ENCODE results near the gene RPP40.

DNA sequence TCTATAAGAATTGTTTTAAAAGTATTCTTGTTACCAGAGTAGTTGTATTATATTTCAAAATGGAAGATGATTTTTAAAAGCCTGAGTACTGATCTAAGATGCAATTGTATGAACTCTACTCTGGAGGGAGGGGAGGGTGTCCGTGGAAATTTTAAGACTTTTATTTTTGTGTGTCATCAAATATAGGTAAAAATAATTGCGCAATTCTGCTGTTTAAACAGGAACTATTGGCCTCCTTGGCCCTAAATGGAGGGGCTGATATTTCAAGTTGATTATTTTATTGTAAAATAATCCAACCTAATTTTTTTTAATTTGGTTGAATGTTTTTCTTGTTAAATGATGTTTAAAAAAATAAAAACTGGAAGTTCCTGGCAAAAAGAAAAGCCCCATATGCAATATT lies 38.1 kb upstream of the RPP40 start:
- TF ChIP-seq, protein P1, sequence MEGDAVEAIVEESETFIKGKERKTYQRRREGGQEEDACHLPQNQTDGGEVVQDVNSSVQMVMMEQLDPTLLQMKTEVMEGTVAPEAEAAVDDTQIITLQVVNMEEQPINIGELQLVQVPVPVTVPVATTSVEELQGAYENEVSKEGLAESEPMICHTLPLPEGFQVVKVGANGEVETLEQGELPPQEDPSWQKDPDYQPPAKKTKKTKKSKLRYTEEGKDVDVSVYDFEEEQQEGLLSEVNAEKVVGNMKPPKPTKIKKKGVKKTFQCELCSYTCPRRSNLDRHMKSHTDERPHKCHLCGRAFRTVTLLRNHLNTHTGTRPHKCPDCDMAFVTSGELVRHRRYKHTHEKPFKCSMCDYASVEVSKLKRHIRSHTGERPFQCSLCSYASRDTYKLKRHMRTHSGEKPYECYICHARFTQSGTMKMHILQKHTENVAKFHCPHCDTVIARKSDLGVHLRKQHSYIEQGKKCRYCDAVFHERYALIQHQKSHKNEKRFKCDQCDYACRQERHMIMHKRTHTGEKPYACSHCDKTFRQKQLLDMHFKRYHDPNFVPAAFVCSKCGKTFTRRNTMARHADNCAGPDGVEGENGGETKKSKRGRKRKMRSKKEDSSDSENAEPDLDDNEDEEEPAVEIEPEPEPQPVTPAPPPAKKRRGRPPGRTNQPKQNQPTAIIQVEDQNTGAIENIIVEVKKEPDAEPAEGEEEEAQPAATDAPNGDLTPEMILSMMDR (IDR thresholded peaks at IDR 0.05; ENCODE audit: borderline replicate concordance, extremely low read depth, low read length, poor library complexity, severe bottlenecking) = no peak
- no peak for TF ChIP-seq EZH2 (IDR thresholded peaks at IDR 0.05; ENCODE audit: borderline replicate concordance, low read depth, low read length, severe bottlenecking)
